Body of pancreas (tissue), 4 donors: ENCODE data around the gene LIN7A.

Experiments used
- CTCF ChIP-seq, 7 experiments: fragments of 450-650 bp in 4 of 7; fragments of 200-600 bp in 3 of 7; sonication (generic) in 3 of 7; IDR thresholded peaks; one replicate each; pipeline ENCODE4 v1.5.1; 2016 to 2019; ENCODE audit warnings: antibody characterized with exemption in 7 of 7
- POLR2A ChIP-seq, 3 donors: fragments of 450-650 bp; IDR thresholded peaks; one replicate each; pipeline ENCODE4 v1.6.1; 2016; ENCODE audit warnings: antibody characterized with exemption in 3 of 3, mild to moderate bottlenecking in 2 of 3

DNA sequence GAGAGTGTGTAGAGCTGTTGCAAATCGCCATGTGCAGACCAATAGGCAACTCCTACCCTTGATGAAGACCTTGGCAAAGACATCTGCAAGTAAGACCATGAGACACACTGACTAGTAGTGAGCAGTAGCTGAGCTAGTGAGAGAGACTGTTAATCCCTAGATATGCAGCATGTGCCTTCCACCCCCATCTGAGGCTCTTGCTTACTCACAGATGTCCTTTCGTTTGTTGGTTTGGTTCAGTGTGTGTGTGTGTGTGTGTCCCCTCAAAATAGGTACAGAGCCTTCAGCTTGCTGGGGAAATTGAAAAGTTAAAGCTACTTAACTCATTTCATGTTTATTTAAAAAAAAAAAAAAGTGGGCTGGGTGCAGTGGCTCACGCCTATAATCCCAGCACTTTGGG, 183.5 kb downstream of the LIN7A start:
- no peak for TF ChIP-seq CTCF (IDR thresholded peaks at IDR 0.05)
- no peak for TF ChIP-seq POLR2A (IDR thresholded peaks at IDR 0.05)
